HepG2 (cell line): ENCODE data around the gene SLC9A8. TPM values are rescaled to one million over a fixed set of nuclear protein-coding genes. Genes with fewer than 3 reads are reported as not detected.

Source experiments
- HHEX ChIP-seq: IDR thresholded peaks from 2 replicates; pipeline ENCODE4 v1.6.1; 2016; ENCODE audit warnings: control low read depth
- HMGXB3 ChIP-seq: sonication (generic); formaldehyde crosslinking; IDR thresholded peaks from 2 replicates; pipeline ENCODE4 v1.4.0; 2020; ENCODE audit warnings: missing genetic modification reagents, borderline replicate concordance
- KAT8 ChIP-seq: IDR thresholded peaks from 2 replicates; pipeline ENCODE4 v1.6.1; 2016; ENCODE audit warnings: missing genetic modification reagents, missing compliant biosample characterization
- PITX1 ChIP-seq: sonication (generic); formaldehyde crosslinking; IDR thresholded peaks from 2 replicates; pipeline ENCODE4 v1.5.1; 2020; ENCODE audit warnings: mild to moderate bottlenecking, missing genetic modification reagents
- PPARG ChIP-seq: conservative IDR thresholded peaks from 2 replicates; pipeline ENCODE4 v1.6.1; 2016; ENCODE audit warnings: missing biosample characterization, missing genetic modification reagents
- REXO4 ChIP-seq: sonication (generic); formaldehyde crosslinking; IDR thresholded peaks from 2 replicates; pipeline ENCODE4 v1.8.0; 2022; ENCODE audit warnings: missing genetic modification reagents, mild to moderate bottlenecking, borderline replicate concordance
- SAP130 ChIP-seq: IDR thresholded peaks from 2 replicates; pipeline ENCODE4 v1.6.1; 2016; ENCODE audit warnings: low read depth
- ZBED4 ChIP-seq: sonication (generic); formaldehyde crosslinking; IDR thresholded peaks from 2 replicates; pipeline ENCODE4 v1.4.0; 2020; ENCODE audit warnings: missing genetic modification reagents, borderline replicate concordance
- ZBTB10 ChIP-seq: sonication (generic); formaldehyde crosslinking; IDR thresholded peaks from 2 replicates; pipeline ENCODE4 v1.4.0; 2020; ENCODE audit warnings: missing genetic modification reagents, borderline replicate concordance
- ZBTB37 ChIP-seq: sonication (generic); formaldehyde crosslinking; IDR thresholded peaks from 2 replicates; pipeline ENCODE4 v1.4.0; 2020; ENCODE audit warnings: mild to moderate bottlenecking, missing genetic modification reagents
- ZNF274 ChIP-seq: sonication (generic); formaldehyde crosslinking; IDR thresholded peaks from 2 replicates; pipeline ENCODE4 v1.5.1; 2020; ENCODE audit warnings: mild to moderate bottlenecking, missing genetic modification reagents
- ZNF451 ChIP-seq: sonication (generic); formaldehyde crosslinking; IDR thresholded peaks from 2 replicates; pipeline ENCODE4 v1.5.0; 2020; ENCODE audit warnings: mild to moderate bottlenecking, missing genetic modification reagents
- ZNF720 ChIP-seq: sonication (generic); formaldehyde crosslinking; IDR thresholded peaks from 2 replicates; pipeline ENCODE4 v1.4.0; 2020; ENCODE audit warnings: missing genetic modification reagents
- ZSCAN5A ChIP-seq: sonication (generic); formaldehyde crosslinking; IDR thresholded peaks from 2 replicates; pipeline ENCODE4 v1.8.0; 2022; ENCODE audit warnings: mild to moderate bottlenecking, missing genetic modification reagents, borderline replicate concordance
- polyA plus RNA-seq, 8 experiments: library from polyadenylated mRNA; depleted of rRNA in 3 of 8; stranded (reverse) in 7 of 8; unstranded in 1 of 8; fragments of >200 nt; fragmentation: Illumina TruSeq in 4 of 8; extraction: Trizol in 4 of 8; gene quantifications; 2 replicates each; pipeline versions ENCODE4 v1.2.1 to v1.2.3, GENCODE V29; 2011 to 2016; ENCODE audit warnings: low read depth in 4 of 8, missing spikeins in 1 of 8, mixed read lengths in 1 of 8; ENCODE audit not compliant: insufficient read depth in 1 of 8
- total RNA-seq, 5 experiments: library from RNA; depleted of rRNA; stranded (reverse); fragments of >200 nt; fragmentation: Illumina TruSeq; extraction: Trizol; gene quantifications; 2 replicates each; pipeline ENCODE4 v1.2.3, GENCODE V29; 2016; ENCODE audit warnings: low read depth in 1 of 5

The SLC9A8 gene
- total and polyA plus RNA-seq, 2 of the 13 experiments (the other 11 are each of a cell fraction or from before 2014, with no cell fraction given), result 4.1 to 7.4 TPM

- TF ChIP-seq ZBTB10 (CRISPR knock-in tag) (no peak), KAT8 (CRISPR knock-in tag) (peak; percentile 15; the same call in 1 of the 2 replicates), ZSCAN5A (CRISPR knock-in tag) (0 out of 2 replicates have a peak, but pooled peaks have one; percentile 75), ZBED4 (CRISPR knock-in tag) (no peak), ZNF720 (CRISPR knock-in tag) (no peak), ZNF274 (CRISPR knock-in tag) (no peak), ZBTB37 (no peak), SAP130 (CRISPR knock-in tag) (no peak), PPARG (CRISPR knock-in tag) (0 out of 2 replicates have a peak, but pooled peaks have one; percentile 27), ZNF451 (CRISPR knock-in tag) (0 out of 2 replicates have a peak, but pooled peaks have one; percentile 2), HHEX (no peak), HMGXB3 (CRISPR knock-in tag) (0 out of 2 replicates have a peak, but pooled peaks have one; percentile 20), REXO4 (no peak), PITX1 (CRISPR knock-in tag) (no peak)
These were observed 75.8 kb downstream of the SLC9A8 start (continued) for GRCh38 chr20:49888212-49889000.
